GM21723 (cell line): Measurements from ENCODE around the gene CLEC16A.
A peak's percentile ranks its signal among the peaks of the same experiment; 100 is the strongest.

Experiments
- ATAC-seq: cut with Tn5 transposase; IDR thresholded peaks from one replicate; pipeline ENCODE4 v1.9.1; 2021; ENCODE audit warnings: mild to moderate bottlenecking, moderate library complexity; ENCODE audit not compliant: unreplicated experiment

The CLEC16A gene

GRCh38 chr16:11165349-11165748, 221.0 kb downstream of the CLEC16A start:
- no peak for ATAC-seq

- ATAC-seq, result no peak
Observed at GRCh38 chr16:11165894-11166665, 221.7 kb downstream of the CLEC16A start.

- no peak for ATAC-seq
Observed at GRCh38 chr16:11167581-11167980, 223.2 kb downstream of the CLEC16A start.

GRCh38 chr16:11168386-11169051, 224.2 kb downstream of the CLEC16A start:
- ATAC-seq, result no peak

GRCh38 chr16:11169641-11170040, 225.3 kb downstream of the CLEC16A start:
- no peak for ATAC-seq

GRCh38 chr16:11170201-11170600, 225.8 kb downstream of the CLEC16A start:
- ATAC-seq, result no peak

- ATAC-seq, result no peak
Observed at GRCh38 chr16:11170696-11171447, 226.5 kb downstream of the CLEC16A start.

GRCh38 chr16:11171448-11171709, 227.0 kb downstream of the CLEC16A start:
- no peak for ATAC-seq

- ATAC-seq, result no peak
Observed at GRCh38 chr16:11171757-11172299, 227.5 kb downstream of the CLEC16A start.

GRCh38 chr16:11173426-11173825, 229.1 kb downstream of the CLEC16A start:
- ATAC-seq, result no peak

GRCh38 chr16:11174141-11174540, 229.8 kb downstream of the CLEC16A start:
- ATAC-seq, result no peak

- ATAC-seq, result no peak
Observed at GRCh38 chr16:11175106-11175786, 230.9 kb downstream of the CLEC16A start.

GRCh38 chr16:11175787-11176341, 231.5 kb downstream of the CLEC16A start:
- peak; percentile 58 for ATAC-seq

GRCh38 chr16:11177578-11178160, 233.3 kb downstream of the CLEC16A start:
- no peak for ATAC-seq

- no peak for ATAC-seq
Observed at GRCh38 chr16:11178424-11178823, 234.1 kb downstream of the CLEC16A start.

- ATAC-seq, result no peak
Observed at GRCh38 chr16:11179574-11179973, 235.2 kb downstream of the CLEC16A start.

GRCh38 chr16:11180489-11180888, 236.1 kb downstream of the CLEC16A start:
- no peak for ATAC-seq

- no peak for ATAC-seq
Observed at GRCh38 chr16:11181242-11181898, 237.0 kb downstream of the CLEC16A start.

GRCh38 chr16:11181899-11182279, 237.5 kb downstream of the CLEC16A start:
- ATAC-seq, result no peak

- no peak for ATAC-seq
Observed at GRCh38 chr16:11182411-11182810, 238.0 kb downstream of the CLEC16A start.
